A673 (cell line): ENCODE data around the gene YJU2.

Experiments used
- EZH2 ChIP-seq: fragments of 200-600 bp; sonication (generic); IDR thresholded peaks from 2 replicates; pipeline ENCODE4 v1.6.1; 2017; ENCODE audit warnings: borderline replicate concordance, low read depth, mild to moderate bottlenecking, mixed read lengths, antibody characterized with exemption, low read length; ENCODE audit not compliant: poor library complexity, severe bottlenecking
- TF ChIP-seq, protein P1 (sequence below): fragments of 300-800, 200-600 bp; sonication (generic); conservative IDR thresholded peaks from 2 replicates; pipeline ENCODE4 v1.5.1; 2017; ENCODE audit warnings: low read depth, mild to moderate bottlenecking, antibody characterized with exemption, low read length, moderate library complexity, mixed read lengths

DNA sequence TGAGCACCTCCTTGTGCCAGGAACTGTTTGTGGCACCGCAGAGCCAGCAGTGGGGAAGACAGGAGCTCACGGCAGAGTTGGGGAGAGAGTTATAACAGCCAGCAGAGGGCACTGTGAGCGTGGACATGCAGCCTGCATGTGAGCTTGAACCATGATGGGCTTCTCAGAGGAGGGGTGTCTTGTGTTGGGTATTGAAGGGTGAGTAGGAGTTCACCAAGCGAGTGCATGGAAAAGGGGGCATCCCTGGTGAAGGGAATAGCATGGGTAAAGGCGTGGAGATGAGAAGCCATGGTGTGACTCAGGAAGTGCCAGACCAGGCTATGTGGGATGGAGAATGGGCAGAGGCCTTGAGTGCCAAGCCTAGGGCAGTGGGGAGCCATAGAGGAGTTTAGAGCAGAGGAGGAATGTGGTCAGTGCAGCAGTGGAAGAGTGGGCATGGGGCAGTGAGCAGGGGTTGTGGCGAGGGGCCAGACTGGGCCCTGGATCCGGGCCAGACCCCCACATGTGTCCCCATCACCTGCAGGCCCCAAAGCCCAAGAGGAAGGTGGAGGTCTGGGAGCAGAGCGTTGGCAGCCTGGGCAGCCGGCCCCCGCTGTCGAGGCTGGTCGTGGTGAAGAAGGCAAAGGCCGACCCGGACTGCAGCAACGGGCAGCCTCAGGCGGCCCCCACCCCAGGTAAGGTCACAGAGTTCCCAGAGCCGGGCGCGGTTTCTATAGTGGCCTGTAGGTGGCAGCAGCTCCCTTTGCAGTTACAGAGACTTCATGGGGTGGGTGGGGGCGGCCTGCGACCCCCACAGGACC lies 20.4 kb downstream of the YJU2 start:
- TF ChIP-seq, protein P1, sequence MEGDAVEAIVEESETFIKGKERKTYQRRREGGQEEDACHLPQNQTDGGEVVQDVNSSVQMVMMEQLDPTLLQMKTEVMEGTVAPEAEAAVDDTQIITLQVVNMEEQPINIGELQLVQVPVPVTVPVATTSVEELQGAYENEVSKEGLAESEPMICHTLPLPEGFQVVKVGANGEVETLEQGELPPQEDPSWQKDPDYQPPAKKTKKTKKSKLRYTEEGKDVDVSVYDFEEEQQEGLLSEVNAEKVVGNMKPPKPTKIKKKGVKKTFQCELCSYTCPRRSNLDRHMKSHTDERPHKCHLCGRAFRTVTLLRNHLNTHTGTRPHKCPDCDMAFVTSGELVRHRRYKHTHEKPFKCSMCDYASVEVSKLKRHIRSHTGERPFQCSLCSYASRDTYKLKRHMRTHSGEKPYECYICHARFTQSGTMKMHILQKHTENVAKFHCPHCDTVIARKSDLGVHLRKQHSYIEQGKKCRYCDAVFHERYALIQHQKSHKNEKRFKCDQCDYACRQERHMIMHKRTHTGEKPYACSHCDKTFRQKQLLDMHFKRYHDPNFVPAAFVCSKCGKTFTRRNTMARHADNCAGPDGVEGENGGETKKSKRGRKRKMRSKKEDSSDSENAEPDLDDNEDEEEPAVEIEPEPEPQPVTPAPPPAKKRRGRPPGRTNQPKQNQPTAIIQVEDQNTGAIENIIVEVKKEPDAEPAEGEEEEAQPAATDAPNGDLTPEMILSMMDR, result peak; percentile 80
- no peak for TF ChIP-seq EZH2
